Neural progenitor cell (in vitro differentiated cells): Measurements from ENCODE around the gene TK2. TPM values are rescaled to one million over a fixed set of nuclear protein-coding genes. Genes with fewer than 3 reads are reported as not detected.

Experiments
- DNase-seq: peaks from one replicate; pipeline ENCODE4 v3.0.0-alpha.2; 2016; ENCODE audit warnings: low spot score
- H2AFZ ChIP-seq: fragments of 200-600 bp; sonication (generic); replicated peaks from 2 replicates; pipeline ENCODE4 v1.6.1; 2016; ENCODE audit warnings: antibody characterized with exemption
- H3F3A ChIP-seq: fragments of 200-600 bp; sonication (generic); 2 replicates; pipeline ENCODE4 v1.6.1; 2016; ENCODE audit warnings: antibody characterized with exemption, low read depth
- H3K27ac ChIP-seq: fragments of 200-600 bp; sonication (generic); 2 replicates; pipeline ENCODE4 v1.5.1; 2016; ENCODE audit warnings: mild to moderate bottlenecking
- H3K27me3 ChIP-seq: fragments of 200-600 bp; sonication (generic); 2 replicates; pipeline ENCODE4 v1.6.1; 2016; ENCODE audit warnings: mild to moderate bottlenecking, moderate library complexity
- H3K36me3 ChIP-seq: fragments of 200-600 bp; sonication (generic); 2 replicates; pipeline ENCODE4 v1.5.1; 2016
- H3K4me1 ChIP-seq: fragments of 200-600 bp; sonication (generic); 2 replicates; pipeline ENCODE4 v1.6.1; 2016; ENCODE audit warnings: mixed run types
- H3K4me2 ChIP-seq: fragments of 200-600 bp; sonication (generic); 2 replicates; pipeline ENCODE4 v1.6.1; 2016
- H3K4me3 ChIP-seq: fragments of 200-600 bp; sonication (generic); 2 replicates; pipeline ENCODE4 v1.5.1; 2016
- H3K79me2 ChIP-seq: fragments of 200-600 bp; sonication (generic); 2 replicates; pipeline ENCODE4 v1.6.1; 2016; ENCODE audit warnings: low read depth
- H3K9ac ChIP-seq: fragments of 200-600 bp; sonication (generic); 2 replicates; pipeline ENCODE4 v1.6.1; 2016
- H3K9me3 ChIP-seq: fragments of 200-600 bp; sonication (generic); 2 replicates; pipeline ENCODE4 v1.5.1; 2016; ENCODE audit warnings: low read depth
- H4K20me1 ChIP-seq: fragments of 200-600 bp; sonication (generic); 2 replicates; pipeline ENCODE4 v1.6.1; 2016; ENCODE audit warnings: low read depth
- H3K27ac Mint-ChIP-seq: 3 replicates; pipeline ENCODE4 v1.8.0; 2021; ENCODE audit warnings: mixed read lengths
- H3K27me3 Mint-ChIP-seq: 2 replicates; pipeline ENCODE4 v1.8.0; 2022; ENCODE audit warnings: low read depth, mild to moderate bottlenecking, inconsistent platforms, moderate library complexity, mixed read lengths; ENCODE audit not compliant: insufficient read depth
- H3K36me3 Mint-ChIP-seq: 3 replicates; pipeline ENCODE4 v1.8.0; 2021; ENCODE audit warnings: mixed read lengths
- H3K4me1 Mint-ChIP-seq: 3 replicates; pipeline ENCODE4 v1.8.0; 2021; ENCODE audit warnings: mixed read lengths
- H3K4me3 Mint-ChIP-seq: 3 replicates; pipeline ENCODE4 v1.8.0; 2021; ENCODE audit warnings: mild to moderate bottlenecking, moderate library complexity, mixed read lengths
- H3K9me3 Mint-ChIP-seq: 3 replicates; pipeline ENCODE4 v1.8.0; 2020; ENCODE audit warnings: mixed read lengths
- CTCF ChIP-seq: fragments of 200-600 bp; sonication (generic); IDR thresholded peaks from 2 replicates; pipeline ENCODE4 v1.5.1; 2017; ENCODE audit warnings: antibody characterized with exemption, mild to moderate bottlenecking
- EZH2 ChIP-seq: fragments of 200-600 bp; sonication (generic); IDR thresholded peaks from 2 replicates; pipeline ENCODE4 v1.6.1; 2017; ENCODE audit warnings: antibody characterized with exemption, mild to moderate bottlenecking, moderate library complexity
- EZH2phosphoT487 ChIP-seq: fragments of 200-600 bp; sonication (generic); IDR thresholded peaks from 2 replicates; pipeline ENCODE4 v1.6.1; 2017; ENCODE audit warnings: antibody characterized with exemption
- total RNA-seq: library from RNA; depleted of rRNA; stranded (reverse); fragments of >200 nt; gene quantifications from 2 replicates; pipeline ENCODE4 v1.2.3, GENCODE V29; 2015; ENCODE audit warnings: low replicate concordance

Gene TK2
- total RNA-seq, 1 donor from 2014 or later, result 7.3 TPM

- Mint-ChIP-seq H3K27me3 (no peaks in the 10 kb centered on the region), H3K27ac (no peak overlapping the region), H3K4me3 (no peak overlapping the region), H3K9me3 (no peaks in the 10 kb centered on the region), H3K36me3 (peaks cover 13% of the 10 kb centered on the region), H3K4me1 (no peaks in the 10 kb centered on the region)
- no peaks in the 10 kb centered on the region for H3F3A ChIP-seq
- H3K4me3 ChIP-seq, result no peak overlapping the region
- H3K27me3 ChIP-seq, result no peaks in the 10 kb centered on the region
- no peaks in the 10 kb centered on the region for H3K9me3 ChIP-seq
- no peak for TF ChIP-seq EZH2phosphoT487
- TF ChIP-seq CTCF, result no peak
- no peak for TF ChIP-seq EZH2
- no peak overlapping the region for H3K27ac ChIP-seq
- no peak overlapping the region for H2AFZ ChIP-seq
- H3K4me2 ChIP-seq, result no peak overlapping the region
- no peaks in the 10 kb centered on the region for H3K79me2 ChIP-seq
- DNase-seq, result no peak
- no peaks in the 10 kb centered on the region for H3K4me1 ChIP-seq
- H4K20me1 ChIP-seq, result no peaks in the 10 kb centered on the region
- H3K36me3 ChIP-seq, result no peaks in the 10 kb centered on the region
- no peak overlapping the region for H3K9ac ChIP-seq
Observed at GRCh38 chr16:66563574-66564334, 13.8 kb upstream of the TK2 start.

GRCh38 chr16:66562986-66563385, 13.1 kb upstream of the TK2 start:
- no peaks in the 10 kb centered on the region for H3K9me3 Mint-ChIP-seq
- H2AFZ ChIP-seq, result no peak overlapping the region
- no peak overlapping the region for H3K4me3 Mint-ChIP-seq
- H3K27me3 ChIP-seq, result no peaks in the 10 kb centered on the region
- no peak overlapping the region for H3K4me2 ChIP-seq
- H3F3A ChIP-seq, result no peaks in the 10 kb centered on the region
- no peak overlapping the region for H3K27ac ChIP-seq
- H3K4me1 Mint-ChIP-seq, result no peaks in the 10 kb centered on the region
- no peak overlapping the region for H3K4me3 ChIP-seq
- H3K4me1 ChIP-seq, result no peaks in the 10 kb centered on the region
- no peaks in the 10 kb centered on the region for H3K36me3 ChIP-seq
- TF ChIP-seq EZH2phosphoT487 (no peak), EZH2 (no peak), CTCF (no peak)
- no peaks in the 10 kb centered on the region for H3K9me3 ChIP-seq
- H4K20me1 ChIP-seq, result no peaks in the 10 kb centered on the region
- no peak for DNase-seq
- H3K9ac ChIP-seq, result no peak overlapping the region
- no peaks in the 10 kb centered on the region for H3K27me3 Mint-ChIP-seq
- peaks cover 13% of the 10 kb centered on the region for H3K36me3 Mint-ChIP-seq
- no peak overlapping the region for H3K27ac Mint-ChIP-seq
- H3K79me2 ChIP-seq, result no peaks in the 10 kb centered on the region

- Mint-ChIP-seq H3K9me3 (no peaks in the 10 kb centered on the region), H3K36me3 (peaks cover 12% of the 10 kb centered on the region), H3K27me3 (no peaks in the 10 kb centered on the region), H3K4me3 (no peak overlapping the region), H3K4me1 (no peaks in the 10 kb centered on the region), H3K27ac (no peak overlapping the region)
- H2AFZ ChIP-seq, result no peak overlapping the region
- H3K9ac ChIP-seq, result no peak overlapping the region
- no peaks in the 10 kb centered on the region for H3K79me2 ChIP-seq
- TF ChIP-seq CTCF (no peak), EZH2 (no peak), EZH2phosphoT487 (no peak)
- H3K4me2 ChIP-seq, result no peak overlapping the region
- H3F3A ChIP-seq, result no peaks in the 10 kb centered on the region
- H4K20me1 ChIP-seq, result no peaks in the 10 kb centered on the region
- no peak for DNase-seq
- no peaks in the 10 kb centered on the region for H3K9me3 ChIP-seq
- no peaks in the 10 kb centered on the region for H3K27me3 ChIP-seq
- no peak overlapping the region for H3K27ac ChIP-seq
- H3K36me3 ChIP-seq, result no peaks in the 10 kb centered on the region
- H3K4me1 ChIP-seq, result no peaks in the 10 kb centered on the region
- no peak overlapping the region for H3K4me3 ChIP-seq
Observed at GRCh38 chr16:66562409-66562808, 12.5 kb upstream of the TK2 start.
